HG03565 (cell line): ENCODE measurements around the gene DNAI1.
"Not testable (repeated sequence)": the region's sequence is repeated elsewhere in the genome, so short reads cannot be mapped to it uniquely, and the experiment has no call there.

Experiments used
- ATAC-seq: cut with Tn5 transposase; IDR thresholded peaks from one replicate; pipeline ENCODE4 v1.9.1; 2021; ENCODE audit warnings: mild to moderate bottlenecking, moderate library complexity; ENCODE audit not compliant: unreplicated experiment

DNAI1 gene

GRCh38 chr9:34450644-34451043, 8.0 kb upstream of the DNAI1 start:
- no peak for ATAC-seq

- no peak for ATAC-seq
These were observed 7.5 kb upstream of the DNAI1 start for GRCh38 chr9:34451135-34451534.

GRCh38 chr9:34451545-34451944, 7.1 kb upstream of the DNAI1 start:
- ATAC-seq, result peak; percentile 68

- no peak for ATAC-seq
These were observed 6.0 kb upstream of the DNAI1 start for GRCh38 chr9:34452568-34452967.

- no peak for ATAC-seq
These were observed 4.0 kb upstream of the DNAI1 start for GRCh38 chr9:34454571-34455065.

- ATAC-seq, result no peak
These were observed 2.5 kb upstream of the DNAI1 start for GRCh38 chr9:34456151-34456550.

- no peak for ATAC-seq
These were observed 1.9 kb upstream of the DNAI1 start for GRCh38 chr9:34456746-34457145.

GRCh38 chr9:34457266-34458012, 1.2 kb upstream of the DNAI1 start:
- no peak for ATAC-seq

- ATAC-seq, result no peak
These were observed 345 bp downstream of the DNAI1 start for GRCh38 chr9:34458959-34459340.

- no peak for ATAC-seq
These were observed 751 bp downstream of the DNAI1 start for GRCh38 chr9:34459356-34459755.

- ATAC-seq, result no peak
These were observed 1.3 kb downstream of the DNAI1 start for GRCh38 chr9:34459941-34460340.

GRCh38 chr9:34463098-34463900, 4.7 kb downstream of the DNAI1 start:
- ATAC-seq, result no peak

GRCh38 chr9:34463901-34464232, 5.3 kb downstream of the DNAI1 start:
- ATAC-seq, result no peak

GRCh38 chr9:34464571-34464970, 6.0 kb downstream of the DNAI1 start:
- ATAC-seq, result no peak

- no peak for ATAC-seq
These were observed 6.9 kb downstream of the DNAI1 start for GRCh38 chr9:34465468-34465867.

- no peak for ATAC-seq
These were observed 16.5 kb downstream of the DNAI1 start for GRCh38 chr9:34475097-34475496.

- ATAC-seq, result no peak
These were observed 18.9 kb downstream of the DNAI1 start for GRCh38 chr9:34477541-34477940.

GRCh38 chr9:34479431-34479866, 20.8 kb downstream of the DNAI1 start:
- ATAC-seq, result no peak

- not testable (repeated sequence) for ATAC-seq
These were observed 23.0 kb downstream of the DNAI1 start for GRCh38 chr9:34481620-34482019.

GRCh38 chr9:34482746-34483145, 24.1 kb downstream of the DNAI1 start:
- not testable (repeated sequence) for ATAC-seq

- ATAC-seq, result no peak
These were observed 26.1 kb downstream of the DNAI1 start for GRCh38 chr9:34484678-34485077.

GRCh38 chr9:34485822-34486221, 27.2 kb downstream of the DNAI1 start:
- ATAC-seq, result no peak
